ENCODE data around the gene C2CD5.
"Not testable (repeated sequence)": the region's sequence is repeated elsewhere in the genome, so short reads cannot be mapped to it uniquely, and the experiment has no call there.

The C2CD5 gene

DNA sequence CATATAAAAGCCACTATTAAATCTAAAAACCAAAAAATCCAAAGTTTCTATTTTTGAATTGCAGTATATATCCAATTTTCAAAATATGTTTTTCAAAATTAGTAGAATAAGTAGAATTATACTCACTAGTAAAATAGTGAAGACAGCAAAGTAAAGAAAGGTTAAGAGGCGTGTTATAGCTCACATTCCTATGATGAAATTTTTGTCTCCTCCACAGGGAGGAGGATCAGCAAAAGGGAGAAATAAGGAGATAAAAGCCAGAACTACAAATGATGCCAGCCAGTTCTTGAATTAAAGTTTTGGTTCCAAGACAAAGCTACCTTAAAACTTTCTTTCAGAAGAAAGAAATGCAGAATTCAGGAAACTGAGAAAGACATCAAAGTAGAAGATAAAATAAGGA is 50.0 kb downstream of the C2CD5 start:
- DNase-seq (ENCODE audit: extremely low read depth, low read depth) = no peak
- TF ChIP-seq, protein P1, sequence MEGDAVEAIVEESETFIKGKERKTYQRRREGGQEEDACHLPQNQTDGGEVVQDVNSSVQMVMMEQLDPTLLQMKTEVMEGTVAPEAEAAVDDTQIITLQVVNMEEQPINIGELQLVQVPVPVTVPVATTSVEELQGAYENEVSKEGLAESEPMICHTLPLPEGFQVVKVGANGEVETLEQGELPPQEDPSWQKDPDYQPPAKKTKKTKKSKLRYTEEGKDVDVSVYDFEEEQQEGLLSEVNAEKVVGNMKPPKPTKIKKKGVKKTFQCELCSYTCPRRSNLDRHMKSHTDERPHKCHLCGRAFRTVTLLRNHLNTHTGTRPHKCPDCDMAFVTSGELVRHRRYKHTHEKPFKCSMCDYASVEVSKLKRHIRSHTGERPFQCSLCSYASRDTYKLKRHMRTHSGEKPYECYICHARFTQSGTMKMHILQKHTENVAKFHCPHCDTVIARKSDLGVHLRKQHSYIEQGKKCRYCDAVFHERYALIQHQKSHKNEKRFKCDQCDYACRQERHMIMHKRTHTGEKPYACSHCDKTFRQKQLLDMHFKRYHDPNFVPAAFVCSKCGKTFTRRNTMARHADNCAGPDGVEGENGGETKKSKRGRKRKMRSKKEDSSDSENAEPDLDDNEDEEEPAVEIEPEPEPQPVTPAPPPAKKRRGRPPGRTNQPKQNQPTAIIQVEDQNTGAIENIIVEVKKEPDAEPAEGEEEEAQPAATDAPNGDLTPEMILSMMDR (IDR thresholded peaks at IDR 0.05; ENCODE audit: low read depth, low read length) = no peak

DNA sequence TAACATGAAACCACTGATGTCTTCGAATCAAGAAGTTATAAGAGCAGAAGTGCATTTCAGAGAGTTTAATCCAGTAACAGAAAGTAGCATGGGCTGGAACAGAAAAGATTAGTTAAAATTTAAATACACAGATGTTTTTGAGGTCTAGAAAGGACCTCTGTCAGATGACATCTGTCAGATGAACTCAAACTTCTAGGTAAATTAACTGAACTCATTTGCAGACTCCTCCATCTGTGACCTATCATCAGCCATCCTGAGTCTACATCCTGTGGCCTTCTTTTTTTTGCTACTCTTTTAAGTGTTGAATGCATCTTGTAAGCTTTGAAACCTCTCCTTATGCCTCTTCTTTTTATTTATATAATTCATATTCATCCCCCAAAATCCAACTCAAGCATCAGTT is 53.3 kb downstream of the C2CD5 start:
- DNase-seq (ENCODE audit: extremely low read depth, low read depth) = no peak
- TF ChIP-seq, protein P1 (IDR thresholded peaks at IDR 0.05; ENCODE audit: low read depth, low read length) = no peak

DNA sequence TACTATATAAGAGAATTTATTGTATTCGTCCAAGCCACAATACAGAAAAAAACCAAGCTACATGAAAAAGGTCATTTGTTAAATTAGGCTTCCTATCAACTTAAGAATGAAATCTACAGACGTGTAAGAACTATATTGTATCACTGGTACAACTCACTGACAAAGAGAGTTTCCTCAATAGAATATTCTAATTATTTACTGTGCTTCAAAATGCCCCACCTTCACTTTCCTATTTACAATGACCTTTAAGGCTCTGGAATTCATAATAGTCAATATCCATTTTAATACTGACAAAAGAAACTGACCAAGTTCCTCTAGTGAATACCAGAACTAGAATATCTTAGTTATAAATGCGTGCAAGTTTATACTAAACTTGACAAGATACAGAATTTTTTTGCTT is 55.9 kb downstream of the C2CD5 start:
- no peak for DNase-seq (ENCODE audit: extremely low read depth, low read depth)

DNA sequence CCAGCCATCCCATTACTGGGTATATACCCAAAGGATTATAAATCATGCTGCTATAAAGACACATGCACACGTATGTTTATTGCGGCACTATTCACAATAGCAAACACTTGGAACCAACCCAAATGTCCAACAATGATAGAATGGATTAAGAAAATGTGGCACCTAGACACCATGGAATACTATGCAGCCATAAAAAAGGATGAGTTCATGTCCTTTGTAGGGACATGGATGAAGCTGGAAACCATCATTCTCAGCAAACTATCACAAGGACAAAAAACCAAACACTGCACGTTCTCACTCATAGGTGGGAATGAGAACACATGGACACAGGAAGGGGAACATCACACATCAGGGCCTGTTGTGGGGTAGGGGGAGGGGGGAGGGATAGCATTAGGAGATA is 56.7 kb downstream of the C2CD5 start:
- DNase-seq (ENCODE audit: extremely low read depth, low read depth) = not testable (repeated sequence)

More for the DNA sequence above, 55.9 kb downstream of the C2CD5 start:
- TF ChIP-seq, protein P1 (IDR thresholded peaks at IDR 0.05; ENCODE audit: low read depth, low read length) = no peak

DNA sequence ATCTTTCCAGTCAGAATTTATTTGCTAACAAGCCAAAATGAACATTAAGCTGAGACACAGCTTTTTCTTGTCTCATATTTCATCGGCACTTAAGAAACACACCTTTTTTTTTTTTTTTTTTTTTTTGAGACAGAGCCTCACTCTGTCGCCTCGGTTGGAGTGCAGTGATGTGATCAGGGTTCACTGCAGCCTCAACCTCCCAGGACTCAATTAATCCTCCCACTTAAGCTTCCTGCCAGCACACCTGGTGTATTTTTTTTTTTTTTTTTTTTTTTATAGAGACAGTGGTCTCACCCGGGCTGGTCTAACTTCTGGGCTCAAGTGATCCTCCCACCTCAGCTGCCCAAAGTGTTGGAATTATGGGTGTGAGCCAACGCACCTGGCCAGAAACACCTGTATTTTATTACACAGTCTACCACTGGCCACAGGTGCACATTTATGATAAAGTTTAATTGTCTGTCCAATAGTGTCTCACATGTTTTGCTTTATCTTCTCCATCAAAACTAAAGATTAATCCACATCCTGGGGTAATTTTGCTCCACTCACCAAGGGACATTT is 62.7 kb downstream of the C2CD5 start:
- no peak for DNase-seq (ENCODE audit: extremely low read depth, low read depth)
- TF ChIP-seq, protein P1 (IDR thresholded peaks at IDR 0.05; ENCODE audit: low read depth, low read length) = no peak

DNA sequence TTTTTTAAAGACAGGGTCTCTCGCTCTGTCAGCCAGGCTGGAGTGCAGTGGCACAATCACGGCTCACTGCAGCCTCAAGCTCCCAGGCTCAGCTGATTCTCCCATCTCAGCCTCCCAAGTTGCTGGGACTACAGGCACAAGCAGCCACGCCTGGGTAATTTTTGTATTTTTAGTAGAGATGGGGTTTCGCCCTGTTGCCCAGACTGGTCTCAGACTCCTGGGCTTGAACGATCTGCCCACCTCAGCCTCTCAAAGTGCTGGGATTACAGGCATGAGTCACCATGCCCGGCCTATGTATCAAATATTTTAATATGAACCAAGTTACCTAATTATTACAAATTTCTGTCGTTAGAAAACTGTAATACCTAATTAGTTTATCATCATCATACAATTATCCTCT is 63.5 kb downstream of the C2CD5 start:
- DNase-seq (ENCODE audit: extremely low read depth, low read depth) = not testable (repeated sequence)

DNA sequence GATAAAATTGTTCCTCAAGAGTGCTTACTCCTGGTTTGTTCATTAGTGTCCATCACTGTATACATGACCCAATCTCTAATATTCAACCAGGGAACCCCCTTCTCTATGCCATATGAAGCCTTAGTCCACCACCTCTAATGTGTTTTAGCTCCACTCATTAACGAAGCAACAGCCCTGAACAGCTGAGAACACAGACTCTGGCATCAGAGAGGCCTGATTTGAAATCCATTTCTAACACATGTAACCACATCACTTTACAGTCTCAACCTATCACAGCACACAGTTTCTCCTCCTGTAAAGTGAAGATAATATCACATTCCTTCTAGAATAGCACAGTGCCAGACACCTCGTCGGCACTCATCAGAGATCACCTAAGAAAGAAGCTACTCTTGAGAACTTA is 64.3 kb downstream of the C2CD5 start:
- DNase-seq (ENCODE audit: extremely low read depth, low read depth) = no peak
- TF ChIP-seq, protein P1 (IDR thresholded peaks at IDR 0.05; ENCODE audit: low read depth, low read length) = no peak

DNA sequence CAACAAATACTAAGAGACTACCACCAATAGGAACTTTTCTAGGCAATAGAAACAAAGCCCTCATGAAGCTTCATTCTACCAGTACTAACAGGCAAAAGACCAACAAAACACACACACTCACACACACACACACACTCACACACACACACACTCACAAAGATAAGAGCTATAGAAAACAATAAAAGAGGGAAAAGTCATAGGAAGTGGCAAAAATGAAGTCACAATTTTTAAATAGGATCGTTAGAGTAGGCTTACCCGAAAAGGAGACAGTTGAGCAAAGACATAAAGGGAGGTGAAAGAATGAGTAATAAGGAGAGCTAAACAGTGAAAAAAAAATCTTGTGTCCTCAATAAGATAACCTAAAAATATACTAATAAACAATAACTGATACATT is 66.5 kb downstream of the C2CD5 start:
- TF ChIP-seq, protein P1 (IDR thresholded peaks at IDR 0.05; ENCODE audit: low read depth, low read length) = no peak
- DNase-seq (ENCODE audit: extremely low read depth, low read depth) = no peak
